GM21447 (cell line): ENCODE measurements around the gene SAT2.
"Not testable (repeated sequence)": the region's sequence is repeated elsewhere in the genome, so short reads cannot be mapped to it uniquely, and the experiment has no call there.

ENCODE experiments used
- ATAC-seq: cut with Tn5 transposase; IDR thresholded peaks from one replicate; pipeline ENCODE4 v1.9.1; 2021; ENCODE audit not compliant: unreplicated experiment

Gene SAT2

GRCh38 chr17:7627250-7628121, at the start of gene SAT2:
SAT2 (minus strand) TSS chr17:7627821; CDS start chr17:7627635, 186 bp downstream.
- ATAC-seq, result peak; percentile 83

GRCh38 chr17:7676533-7676932, 48.9 kb upstream of the SAT2 start:
- ATAC-seq, result no peak

- ATAC-seq, result no peak
These were observed 47.3 kb upstream of the SAT2 start for GRCh38 chr17:7674934-7675333.

- ATAC-seq, result no peak
These were observed 45.6 kb upstream of the SAT2 start for GRCh38 chr17:7673239-7673638.

GRCh38 chr17:7668482-7668881, 40.9 kb upstream of the SAT2 start:
- ATAC-seq, result no peak

- ATAC-seq, result no peak
These were observed 40.2 kb upstream of the SAT2 start for GRCh38 chr17:7667656-7668406.

GRCh38 chr17:7656958-7657609, 29.5 kb upstream of the SAT2 start:
- no peak for ATAC-seq

GRCh38 chr17:7655541-7655840, 27.9 kb upstream of the SAT2 start:
- ATAC-seq, result no peak

- no peak for ATAC-seq
These were observed 27.4 kb upstream of the SAT2 start for GRCh38 chr17:7654832-7655540.

- no peak for ATAC-seq
These were observed 25.1 kb upstream of the SAT2 start for GRCh38 chr17:7652388-7653356.

GRCh38 chr17:7651665-7652387, 24.2 kb upstream of the SAT2 start:
- no peak for ATAC-seq

GRCh38 chr17:7651097-7651664, 23.6 kb upstream of the SAT2 start:
- no peak for ATAC-seq

- ATAC-seq, result no peak
These were observed 23.0 kb upstream of the SAT2 start, which contains the start of gene ATP1B2 for GRCh38 chr17:7650509-7651096. ATP1B2 (plus strand) TSS chr17:7650926; CDS start chr17:7651519, 593 bp downstream.

GRCh38 chr17:7647018-7647417, 19.4 kb upstream of the SAT2 start:
- no peak for ATAC-seq

- no peak for ATAC-seq
These were observed 18.8 kb upstream of the SAT2 start for GRCh38 chr17:7646457-7646856.

GRCh38 chr17:7644775-7645174, 17.2 kb upstream of the SAT2 start:
- ATAC-seq, result no peak

- not testable (repeated sequence) for ATAC-seq
These were observed 14.0 kb upstream of the SAT2 start for GRCh38 chr17:7641635-7642034.

GRCh38 chr17:7640783-7641182, 13.2 kb upstream of the SAT2 start:
- ATAC-seq, result no peak

GRCh38 chr17:7636163-7636562, 8.5 kb upstream of the SAT2 start:
- no peak for ATAC-seq
